Stomach (tissue), 4 donors: ENCODE data around the gene TSPO2.

Experiments used
- POLR2A ChIP-seq, 4 donors: fragments of 450-650 bp; IDR thresholded peaks; one replicate each; pipeline ENCODE4 v1.6.1; 2016; ENCODE audit warnings: antibody characterized with exemption in 4 of 4, control low read depth in 2 of 4, mild to moderate bottlenecking in 1 of 4, moderate library complexity in 1 of 4
- POLR2AphosphoS5 ChIP-seq, 3 donors: sonication (generic); formaldehyde crosslinking; IDR thresholded peaks; one replicate each; pipeline ENCODE4 v1.6.1; 2016; ENCODE audit warnings: antibody characterized with exemption in 3 of 3
- TF ChIP-seq, protein P1 (sequence below), 7 experiments: fragments of 450-650 bp in 4 of 7; fragments of 200-600 bp in 3 of 7; sonication (generic) in 3 of 7; IDR thresholded peaks; one replicate each; pipeline ENCODE4 v1.5.1; 2016 to 2019; ENCODE audit warnings: antibody characterized with exemption in 7 of 7, control low read depth in 2 of 7, mild to moderate bottlenecking in 1 of 7

DNA sequence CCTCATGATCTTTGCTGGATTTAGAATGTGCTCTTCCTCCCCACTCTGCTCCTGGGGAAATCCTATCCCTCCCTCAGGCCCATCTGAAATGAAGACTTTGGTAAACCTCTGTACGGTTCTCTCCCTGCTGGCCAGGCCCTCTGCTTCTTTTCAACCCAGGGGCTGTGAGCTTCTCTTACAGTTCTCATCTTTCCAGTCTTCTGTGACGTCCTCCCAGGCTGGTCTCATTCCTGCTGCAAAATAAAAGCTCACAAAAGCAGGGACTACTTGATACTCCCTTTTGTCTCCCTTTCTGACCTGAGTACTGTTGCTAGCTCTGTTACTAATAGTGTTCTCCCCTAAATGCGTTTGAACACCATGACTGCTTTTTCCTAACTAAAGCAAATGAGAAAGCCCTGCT lies 49.5 kb upstream of the TSPO2 start:
- TF ChIP-seq, protein P1, sequence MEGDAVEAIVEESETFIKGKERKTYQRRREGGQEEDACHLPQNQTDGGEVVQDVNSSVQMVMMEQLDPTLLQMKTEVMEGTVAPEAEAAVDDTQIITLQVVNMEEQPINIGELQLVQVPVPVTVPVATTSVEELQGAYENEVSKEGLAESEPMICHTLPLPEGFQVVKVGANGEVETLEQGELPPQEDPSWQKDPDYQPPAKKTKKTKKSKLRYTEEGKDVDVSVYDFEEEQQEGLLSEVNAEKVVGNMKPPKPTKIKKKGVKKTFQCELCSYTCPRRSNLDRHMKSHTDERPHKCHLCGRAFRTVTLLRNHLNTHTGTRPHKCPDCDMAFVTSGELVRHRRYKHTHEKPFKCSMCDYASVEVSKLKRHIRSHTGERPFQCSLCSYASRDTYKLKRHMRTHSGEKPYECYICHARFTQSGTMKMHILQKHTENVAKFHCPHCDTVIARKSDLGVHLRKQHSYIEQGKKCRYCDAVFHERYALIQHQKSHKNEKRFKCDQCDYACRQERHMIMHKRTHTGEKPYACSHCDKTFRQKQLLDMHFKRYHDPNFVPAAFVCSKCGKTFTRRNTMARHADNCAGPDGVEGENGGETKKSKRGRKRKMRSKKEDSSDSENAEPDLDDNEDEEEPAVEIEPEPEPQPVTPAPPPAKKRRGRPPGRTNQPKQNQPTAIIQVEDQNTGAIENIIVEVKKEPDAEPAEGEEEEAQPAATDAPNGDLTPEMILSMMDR (IDR thresholded peaks at IDR 0.05): no peak
- TF ChIP-seq POLR2A (IDR thresholded peaks at IDR 0.05) (no peak), POLR2AphosphoS5 (IDR thresholded peaks at IDR 0.05) (no peak)
